Thyroid gland (tissue), 4 donors: ENCODE measurements around the gene SH3RF1. TPM values are rescaled to one million over a fixed set of nuclear protein-coding genes. Genes with fewer than 3 reads are reported as not detected.

ENCODE experiments used
- DNase-seq, 2 donors: peaks; one replicate each; pipeline ENCODE4 v3.0.0-alpha.2; 2019
- H3K27ac ChIP-seq, 3 donors: fragments of 200-600 bp; sonication (generic); 1 replicate in 2 of 3; 2 replicates in 1 of 3; pipeline ENCODE4 v1.5.1; 2016 to 2019; ENCODE audit warnings: mild to moderate bottlenecking in 1 of 3, moderate library complexity in 1 of 3
- H3K27me3 ChIP-seq: fragments of 200-600 bp; sonication (generic); one replicate; pipeline ENCODE4 v1.5.1; 2019
- H3K36me3 ChIP-seq, 2 donors: fragments of 200-600 bp; sonication (generic); one replicate each; pipeline ENCODE4 v1.5.1; 2016 to 2019
- H3K4me1 ChIP-seq, 2 donors: fragments of 200-600 bp; sonication (generic); one replicate each; pipeline ENCODE4 v1.5.1; 2017 to 2019
- H3K4me3 ChIP-seq, 3 donors: fragments of 200-600 bp; sonication (generic); replicated peaks in 1 of 3; 1 replicate in 2 of 3; 2 replicates in 1 of 3; pipeline ENCODE4 v1.5.1; 2016; ENCODE audit warnings: mild to moderate bottlenecking in 1 of 3
- H3K9me3 ChIP-seq: fragments of 200-600 bp; sonication (generic); one replicate; pipeline ENCODE4 v1.5.1; 2017
- POLR2A ChIP-seq, 2 donors: fragments of 450-650 bp; IDR thresholded peaks; one replicate each; pipeline ENCODE4 v1.6.1; 2017; ENCODE audit warnings: antibody characterized with exemption in 2 of 2, mild to moderate bottlenecking in 2 of 2, moderate library complexity in 1 of 2
- WGBS, 2 donors: methylation state at CpG; one replicate each; pipeline ENCODE4 v1.1.5; 2017; 5-methylcytosine and 5-hydroxymethylcytosine counted together
- intact Hi-C: fragments of 100-400 bp; cut with DNase I; formaldehyde crosslinking; loops from one replicate; pipeline ENCODE4 v1.15.1; 2023
- total RNA-seq, 4 donors: library from RNA; depleted of rRNA; stranded (reverse); fragments of >200 nt; gene quantifications; one replicate each; pipeline ENCODE4 v1.2.3, GENCODE V29; 2016
- TF ChIP-seq, protein P1 (sequence below), 6 experiments: fragments of 200-600 bp in 3 of 6; fragments of 450-650 bp in 3 of 6; sonication (generic) in 3 of 6; IDR thresholded peaks; one replicate each; pipeline ENCODE4 v1.5.1; 2016 to 2019; ENCODE audit warnings: antibody characterized with exemption in 6 of 6, mild to moderate bottlenecking in 2 of 6, inconsistent platforms in 1 of 6, moderate library complexity in 1 of 6

The SH3RF1 gene
- total RNA-seq, 4 donors from 2014 or later = 29.0 to 41.7 (median 32.5) TPM

DNA sequence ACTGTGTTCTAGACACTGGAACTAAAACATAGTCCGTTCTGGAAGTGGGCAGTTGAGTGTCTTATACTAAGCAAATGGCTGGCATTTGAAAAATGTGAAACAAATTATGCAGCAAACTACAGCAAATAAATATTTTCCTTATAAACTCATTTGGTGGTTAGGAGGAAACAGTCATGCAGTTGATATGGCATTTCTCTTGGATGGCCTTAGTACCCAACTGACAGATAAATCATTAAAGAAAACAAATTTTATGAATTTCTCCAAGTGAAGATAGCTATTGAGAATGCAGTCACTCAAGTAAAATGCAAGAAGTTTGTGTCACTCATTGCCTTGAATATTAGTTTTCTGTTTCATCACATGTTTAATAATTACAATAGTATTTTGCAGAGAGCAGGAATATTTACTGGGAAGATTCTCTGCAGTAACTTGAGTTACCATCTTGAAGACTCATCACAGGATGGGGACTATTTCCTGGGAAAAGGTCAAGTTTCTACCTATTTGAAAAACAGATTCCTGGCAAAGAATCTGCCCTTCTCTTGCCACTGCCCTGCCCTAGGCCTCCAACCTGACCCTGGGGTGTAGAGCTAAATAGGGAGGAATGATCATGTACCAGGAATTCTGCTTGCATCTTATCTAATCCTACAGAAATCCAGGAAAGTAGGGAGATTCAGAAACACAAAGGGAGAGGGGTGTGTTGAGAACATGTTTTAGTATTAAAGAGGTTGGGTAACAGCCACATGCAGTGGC, 105.9 kb downstream of the SH3RF1 start:
- no peaks in the 10 kb centered on the region for H3K27me3 ChIP-seq
- peaks cover 41 to 56% of the 10 kb centered on the region in 2 donors for H3K4me1 ChIP-seq
- WGBS, 2 donors = 33 to 65% methylated on average over 1 of the region's 1 CpG
- H3K36me3 ChIP-seq = no peaks in the 10 kb centered on the region
- intact Hi-C loops = no loop called here
- TF ChIP-seq POLR2A (IDR thresholded peaks at IDR 0.05) = no peak
- TF ChIP-seq, protein P1, sequence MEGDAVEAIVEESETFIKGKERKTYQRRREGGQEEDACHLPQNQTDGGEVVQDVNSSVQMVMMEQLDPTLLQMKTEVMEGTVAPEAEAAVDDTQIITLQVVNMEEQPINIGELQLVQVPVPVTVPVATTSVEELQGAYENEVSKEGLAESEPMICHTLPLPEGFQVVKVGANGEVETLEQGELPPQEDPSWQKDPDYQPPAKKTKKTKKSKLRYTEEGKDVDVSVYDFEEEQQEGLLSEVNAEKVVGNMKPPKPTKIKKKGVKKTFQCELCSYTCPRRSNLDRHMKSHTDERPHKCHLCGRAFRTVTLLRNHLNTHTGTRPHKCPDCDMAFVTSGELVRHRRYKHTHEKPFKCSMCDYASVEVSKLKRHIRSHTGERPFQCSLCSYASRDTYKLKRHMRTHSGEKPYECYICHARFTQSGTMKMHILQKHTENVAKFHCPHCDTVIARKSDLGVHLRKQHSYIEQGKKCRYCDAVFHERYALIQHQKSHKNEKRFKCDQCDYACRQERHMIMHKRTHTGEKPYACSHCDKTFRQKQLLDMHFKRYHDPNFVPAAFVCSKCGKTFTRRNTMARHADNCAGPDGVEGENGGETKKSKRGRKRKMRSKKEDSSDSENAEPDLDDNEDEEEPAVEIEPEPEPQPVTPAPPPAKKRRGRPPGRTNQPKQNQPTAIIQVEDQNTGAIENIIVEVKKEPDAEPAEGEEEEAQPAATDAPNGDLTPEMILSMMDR (IDR thresholded peaks at IDR 0.05) = no peak
- H3K9me3 ChIP-seq = no peaks in the 10 kb centered on the region
- peak overlapping the region; percentile 25 to 68 (median 50) for H3K27ac ChIP-seq
- no peak for DNase-seq
- H3K4me3 ChIP-seq = no peak overlapping the region

DNA sequence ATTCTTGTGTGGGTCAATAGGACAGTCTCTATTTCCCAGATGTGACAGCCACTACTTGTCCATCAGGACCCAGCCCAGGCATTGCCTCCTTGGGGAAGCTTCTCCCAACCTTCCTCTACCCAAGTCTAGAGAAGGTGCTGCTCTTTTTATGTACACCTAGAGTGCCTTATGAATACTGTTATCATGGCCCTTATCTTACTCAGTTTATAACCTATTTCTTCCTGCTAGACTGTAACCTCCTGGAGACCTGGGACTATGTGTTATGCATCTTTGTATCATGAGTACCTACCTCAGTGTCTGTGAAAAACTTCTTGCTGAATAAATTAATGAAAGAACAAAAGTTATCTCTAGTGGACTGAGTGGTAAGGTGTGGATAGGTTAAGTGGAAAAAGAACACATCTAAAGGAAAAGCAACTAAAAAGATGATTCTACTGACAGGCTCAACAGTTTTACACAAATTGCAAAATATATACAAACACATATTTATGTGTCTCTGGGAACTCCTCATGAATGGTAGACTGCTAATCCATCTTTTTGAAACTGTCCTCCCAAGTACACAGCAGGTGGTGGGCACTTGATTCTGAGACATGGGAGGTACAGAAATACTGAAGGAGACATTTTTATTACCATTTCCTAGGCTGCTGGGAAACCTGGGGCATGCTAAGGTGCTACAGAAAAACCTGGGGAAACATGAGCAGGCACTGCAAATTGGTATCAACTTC, 106.6 kb downstream of the SH3RF1 start:
- DNase-seq = peak in 1 of 2 donors; percentile 20
- no peaks in the 10 kb centered on the region for H3K36me3 ChIP-seq
- no peak overlapping the region for H3K4me3 ChIP-seq
- H3K4me1 ChIP-seq = peaks cover 43 to 61% of the 10 kb centered on the region in 2 donors
- intact Hi-C loops = no loop called here
- no peaks in the 10 kb centered on the region for H3K27me3 ChIP-seq
- H3K9me3 ChIP-seq = no peaks in the 10 kb centered on the region
- TF ChIP-seq POLR2A (IDR thresholded peaks at IDR 0.05) = no peak
- TF ChIP-seq, protein P1 (IDR thresholded peaks at IDR 0.05) = no peak
- H3K27ac ChIP-seq = peak overlapping the region; percentile 25 to 68 (median 50)

DNA sequence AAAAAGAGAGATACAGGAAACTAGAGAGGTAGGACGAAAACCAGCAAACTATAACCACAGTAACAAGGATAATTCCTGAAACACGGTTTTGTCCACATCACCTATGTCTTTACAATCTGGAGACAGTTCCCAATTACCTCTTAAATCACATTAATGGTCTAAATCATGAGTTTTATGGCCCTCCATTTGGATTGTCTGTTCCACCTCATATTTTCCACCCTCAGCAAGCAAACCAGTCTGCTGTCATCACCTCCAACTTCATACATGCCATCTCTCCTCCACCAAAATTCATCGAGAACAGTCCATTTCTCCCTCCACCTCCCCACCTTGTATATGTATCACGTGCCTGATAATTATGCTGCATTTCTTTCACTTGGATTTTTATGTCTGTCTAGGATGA, 107.3 kb downstream of the SH3RF1 start:
- WGBS, 2 donors = 92 to 96% methylated on average over 4 of the region's 4 CpGs
- intact Hi-C loops = no loop called here
- Histone ChIP-seq H3K27ac (peak overlapping the region in 2 of 3 donors; percentile 50 to 68), H3K4me3 (no peak overlapping the region), H3K9me3 (no peaks in the 10 kb centered on the region), H3K27me3 (no peaks in the 10 kb centered on the region), H3K36me3 (no peaks in the 10 kb centered on the region), H3K4me1 (peaks cover 39 to 58% of the 10 kb centered on the region in 2 donors)
- DNase-seq = no peak
- no peak for TF ChIP-seq POLR2A (IDR thresholded peaks at IDR 0.05)
- TF ChIP-seq, protein P1 (IDR thresholded peaks at IDR 0.05) = no peak

DNA sequence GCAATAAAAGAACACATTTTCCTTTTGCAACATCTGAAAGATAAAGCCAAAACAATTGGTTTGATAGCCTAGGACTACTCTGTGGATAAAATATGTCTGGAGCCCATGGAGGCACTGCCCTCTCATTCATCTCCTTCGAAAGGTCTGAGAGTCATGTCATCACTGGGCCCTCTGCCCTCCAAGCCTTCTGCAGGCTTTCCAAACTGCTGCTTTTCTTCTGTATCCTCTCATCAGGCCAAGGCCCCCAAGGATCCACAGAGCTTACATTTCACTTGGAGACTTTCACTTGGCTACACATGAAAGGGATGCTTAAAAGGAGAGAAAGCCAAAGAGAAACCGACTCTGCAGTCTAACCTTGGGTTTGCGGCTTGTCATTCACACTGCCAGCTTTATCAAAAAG, 109.9 kb downstream of the SH3RF1 start:
- Histone ChIP-seq H3K27me3 (no peaks in the 10 kb centered on the region), H3K4me3 (no peak overlapping the region), H3K36me3 (no peaks in the 10 kb centered on the region), H3K4me1 (peaks cover 40 to 69% of the 10 kb centered on the region in 2 donors), H3K9me3 (no peaks in the 10 kb centered on the region), H3K27ac (peak overlapping the region; percentile 43 to 60 (median 47))
- intact Hi-C loops = no loop called here
- peak; percentile 40 to 43 for DNase-seq
- TF ChIP-seq, protein P1 (IDR thresholded peaks at IDR 0.05) = no peak
- TF ChIP-seq POLR2A (IDR thresholded peaks at IDR 0.05) = no peak
- WGBS, 2 donors = 35% methylated on average over 3 of the region's 3 CpGs
